Adrenal gland (tissue), 5 donors: ENCODE results near the gene EVC.

Experiments
- POLR2A ChIP-seq, 2 donors: fragments of 450-650 bp; IDR thresholded peaks; one replicate each; pipeline ENCODE4 v1.6.1; 2017; ENCODE audit warnings: antibody characterized with exemption in 2 of 2, mild to moderate bottlenecking in 2 of 2, moderate library complexity in 1 of 2
- TF ChIP-seq, protein P1 (sequence below), 6 experiments: fragments of 450-650 bp in 4 of 6; fragments of 200-600 bp in 2 of 6; sonication (generic) in 1 of 6; IDR thresholded peaks; 1 replicate in 5 of 6; 2 replicates in 1 of 6; pipeline versions ENCODE4 v1.5.1 to v1.8.0; 2016 to 2021; ENCODE audit warnings: antibody characterized with exemption in 6 of 6, mild to moderate bottlenecking in 2 of 6, moderate library complexity in 1 of 6
- donor health status: DM: no; HTN: no; CAD: no.

DNA sequence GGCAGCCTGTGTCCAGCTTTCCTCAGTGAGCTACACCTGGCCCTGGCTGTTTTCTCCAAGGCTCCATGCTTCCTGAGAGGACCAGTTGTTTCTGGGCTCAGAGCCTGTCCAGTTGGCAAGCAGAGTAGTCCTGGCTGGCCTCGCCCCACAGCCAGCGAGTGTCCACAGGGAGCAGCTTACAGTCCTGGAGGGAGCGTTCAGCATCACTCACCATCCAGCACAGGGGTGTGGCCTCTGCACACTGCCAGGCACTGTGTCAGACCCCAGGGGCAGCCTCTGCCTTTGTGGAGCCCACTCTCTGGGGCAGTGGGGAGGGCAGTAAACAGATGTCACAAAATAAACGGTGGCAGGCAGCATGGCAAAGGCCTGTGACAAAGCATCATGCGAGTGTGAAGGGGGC lies 23.9 kb downstream of the EVC start:
- TF ChIP-seq, protein P1, sequence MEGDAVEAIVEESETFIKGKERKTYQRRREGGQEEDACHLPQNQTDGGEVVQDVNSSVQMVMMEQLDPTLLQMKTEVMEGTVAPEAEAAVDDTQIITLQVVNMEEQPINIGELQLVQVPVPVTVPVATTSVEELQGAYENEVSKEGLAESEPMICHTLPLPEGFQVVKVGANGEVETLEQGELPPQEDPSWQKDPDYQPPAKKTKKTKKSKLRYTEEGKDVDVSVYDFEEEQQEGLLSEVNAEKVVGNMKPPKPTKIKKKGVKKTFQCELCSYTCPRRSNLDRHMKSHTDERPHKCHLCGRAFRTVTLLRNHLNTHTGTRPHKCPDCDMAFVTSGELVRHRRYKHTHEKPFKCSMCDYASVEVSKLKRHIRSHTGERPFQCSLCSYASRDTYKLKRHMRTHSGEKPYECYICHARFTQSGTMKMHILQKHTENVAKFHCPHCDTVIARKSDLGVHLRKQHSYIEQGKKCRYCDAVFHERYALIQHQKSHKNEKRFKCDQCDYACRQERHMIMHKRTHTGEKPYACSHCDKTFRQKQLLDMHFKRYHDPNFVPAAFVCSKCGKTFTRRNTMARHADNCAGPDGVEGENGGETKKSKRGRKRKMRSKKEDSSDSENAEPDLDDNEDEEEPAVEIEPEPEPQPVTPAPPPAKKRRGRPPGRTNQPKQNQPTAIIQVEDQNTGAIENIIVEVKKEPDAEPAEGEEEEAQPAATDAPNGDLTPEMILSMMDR (IDR thresholded peaks at IDR 0.05): no peak
- TF ChIP-seq POLR2A (IDR thresholded peaks at IDR 0.05): no peak
